ENCODE data around the gene GNS. TPM values are rescaled to one million over a fixed set of nuclear protein-coding genes. Genes with fewer than 3 reads are reported as not detected.

GNS gene
- total and polyA plus RNA-seq, 10 of the 15 experiments (the other 5 are each of a cell fraction or from before 2014, with no cell fraction given), result 4.1 to 33.8 (median 19.1) TPM

GRCh38 chr12:64706857-64707256 lies 52.3 kb downstream of the GNS start:
- POLR2A ChIA-PET, result interaction anchor here (0.6 kb wide), 1 partner anchor 93 kb away, joined by 3 read pairs; no protein-coding TSS in a partner anchor

More at GRCh38 chr12:64706857-64707256, 52.3 kb downstream of the GNS start:
- no peak for DNase-seq (ENCODE audit: low read depth, low spot score)
- no peaks in the 10 kb centered on the region for H3K27me3 ChIP-seq (replicated peaks in 1 of 2; ENCODE audit: control insufficient read depth in 2 of 2, insufficient read depth in 2 of 2, low read length in 1 of 2)
- no peak for ATAC-seq
- no peaks in the 10 kb centered on the region for H3K79me2 ChIP-seq (ENCODE audit: control insufficient read depth, insufficient read depth, low read length)
- no peak overlapping the region for H3K27ac ChIP-seq (ENCODE audit: control insufficient read depth, insufficient read depth)
- no TSS peak for BruUV-seq (replicated peaks)
- H3K4me2 ChIP-seq (ENCODE audit: control insufficient read depth, insufficient read depth), result no peak overlapping the region
- H3K4me3 ChIP-seq, result no peak overlapping the region
- H3K4me1 ChIP-seq (ENCODE audit: control insufficient read depth, insufficient read depth, low read length), result no peaks in the 10 kb centered on the region
- ChIA-PET SMC1A (ENCODE audit: uncharacterized antibody, unreplicated experiment) (interaction anchor here (0.9 to 1.7 kb wide), 5 partner anchors 9 to 234 kb away, joined by 3 to 5 read pairs (median 3); no protein-coding TSS in a partner anchor), RAD21 (ENCODE audit: unreplicated experiment) (interaction anchor here (1.6 kb wide), 1 partner anchor 157 kb away, joined by 4 read pairs; no protein-coding TSS in a partner anchor), CTCF (interaction anchor here (0.6 to 3.7 kb wide), 7 partner anchors 9 to 158 kb away, joined by 3 to 19 read pairs (median 4); no protein-coding TSS in a partner anchor)
- no peaks in the 10 kb centered on the region for H3K9me3 ChIP-seq (replicated peaks; ENCODE audit: control insufficient read depth, insufficient read depth, low read length)
- H2AFZ ChIP-seq (ENCODE audit: control insufficient read depth, low read depth, low read length), result no peak overlapping the region
- TF ChIP-seq YY1 (IDR thresholded peaks at IDR 0.05; ENCODE audit: low read depth, low read length), result no peak
- no peak for TF ChIP-seq YBX1 (IDR thresholded peaks at IDR 0.05)
- no peak for TF ChIP-seq ATF2 (IDR thresholded peaks at IDR 0.05; ENCODE audit: low read length)
- no peak for TF ChIP-seq SMARCA5 (IDR thresholded peaks at IDR 0.05)
- TF ChIP-seq PKNOX1 (IDR thresholded peaks at IDR 0.05), result no peak
- no peak for TF ChIP-seq RAD21 (IDR thresholded peaks at IDR 0.05; ENCODE audit: insufficient read depth, low read depth, low read length)
- no peak for TF ChIP-seq TAF1 (IDR thresholded peaks at IDR 0.05; ENCODE audit: borderline replicate concordance, low read depth, low read length)
- TF ChIP-seq NR2F1 (conservative IDR thresholded peaks at IDR 0.05), result no peak
- no peak for TF ChIP-seq HDAC2 (IDR thresholded peaks at IDR 0.05)
- no peak for TF ChIP-seq SMAD1 (IDR thresholded peaks at IDR 0.05; ENCODE audit: low read depth, partially characterized antibody)
- no peak for TF ChIP-seq RBBP5 (conservative IDR thresholded peaks at IDR 0.05)
- no peak for TF ChIP-seq RCOR1 (conservative IDR thresholded peaks at IDR 0.05; ENCODE audit: low read depth, low read length)
- no peak for TF ChIP-seq MTA2 (IDR thresholded peaks at IDR 0.05; ENCODE audit: low read depth)
- TF ChIP-seq MEF2B (IDR thresholded peaks at IDR 0.05; ENCODE audit: partially characterized antibody, poor library complexity, severe bottlenecking), result no peak
- TF ChIP-seq RELA (IDR thresholded peaks at IDR 0.05; ENCODE audit: borderline replicate concordance, partially characterized antibody), result no peak
- no peaks in the 10 kb centered on the region for H4K20me1 ChIP-seq (ENCODE audit: control insufficient read depth, insufficient read depth)
- FAIRE-seq, result no peak
- 87% methylated on average over 5 of the region's 5 CpGs for WGBS (ENCODE audit: insufficient coverage, insufficient replicate concordance, low lambda C conversion rate, missing lambda C conversion rate)
- in situ Hi-C loops (cut with MboI), result no loop called here
- H3K36me3 ChIP-seq (ENCODE audit: control insufficient read depth in 2 of 2, insufficient read depth in 2 of 2, low read length in 1 of 2), result no peaks in the 10 kb centered on the region; a peak in 1 of 4 replicates
- intact Hi-C loops (cut with micrococcal nuclease; ENCODE audit: unreplicated experiment), result no loop called here
- no peak overlapping the region for H3K9ac ChIP-seq (ENCODE audit: control insufficient read depth, insufficient read depth, low read length)

Data from GM12878 (cell line).